AG09319 (cell line): ENCODE results near the gene DDX3X.

ENCODE experiments used
- DNase-seq: peaks from one replicate; pipeline ENCODE4 v3.0.0-alpha.2; 2010; ENCODE audit warnings: low read depth; ENCODE audit errors: extremely low read depth
- TF ChIP-seq, protein P1 (sequence below): IDR thresholded peaks from 2 replicates; pipeline ENCODE4 v1.5.1; 2011; ENCODE audit warnings: low read depth, mild to moderate bottlenecking, inconsistent platforms, low read length, moderate library complexity

Gene DDX3X

DNA sequence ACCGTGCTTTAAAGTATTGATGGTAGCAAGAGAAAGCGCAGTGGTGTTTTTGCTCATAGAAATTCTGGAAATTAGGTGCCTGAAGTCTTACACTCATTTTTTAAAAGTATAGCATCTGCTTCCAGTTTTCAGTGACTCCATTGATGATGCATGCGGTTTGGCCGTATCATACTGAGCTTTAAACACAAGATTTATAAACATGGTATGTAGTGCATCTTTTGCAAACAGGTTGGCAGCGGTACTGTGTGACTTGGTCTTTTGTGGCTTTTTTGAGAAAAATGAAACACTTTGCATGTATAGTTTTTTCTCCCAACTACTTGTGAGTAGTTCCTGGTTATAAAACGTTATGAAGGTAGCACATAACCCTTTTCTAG, 2.0 kb downstream of the DDX3X start:
- no peak for DNase-seq
- TF ChIP-seq, protein P1, sequence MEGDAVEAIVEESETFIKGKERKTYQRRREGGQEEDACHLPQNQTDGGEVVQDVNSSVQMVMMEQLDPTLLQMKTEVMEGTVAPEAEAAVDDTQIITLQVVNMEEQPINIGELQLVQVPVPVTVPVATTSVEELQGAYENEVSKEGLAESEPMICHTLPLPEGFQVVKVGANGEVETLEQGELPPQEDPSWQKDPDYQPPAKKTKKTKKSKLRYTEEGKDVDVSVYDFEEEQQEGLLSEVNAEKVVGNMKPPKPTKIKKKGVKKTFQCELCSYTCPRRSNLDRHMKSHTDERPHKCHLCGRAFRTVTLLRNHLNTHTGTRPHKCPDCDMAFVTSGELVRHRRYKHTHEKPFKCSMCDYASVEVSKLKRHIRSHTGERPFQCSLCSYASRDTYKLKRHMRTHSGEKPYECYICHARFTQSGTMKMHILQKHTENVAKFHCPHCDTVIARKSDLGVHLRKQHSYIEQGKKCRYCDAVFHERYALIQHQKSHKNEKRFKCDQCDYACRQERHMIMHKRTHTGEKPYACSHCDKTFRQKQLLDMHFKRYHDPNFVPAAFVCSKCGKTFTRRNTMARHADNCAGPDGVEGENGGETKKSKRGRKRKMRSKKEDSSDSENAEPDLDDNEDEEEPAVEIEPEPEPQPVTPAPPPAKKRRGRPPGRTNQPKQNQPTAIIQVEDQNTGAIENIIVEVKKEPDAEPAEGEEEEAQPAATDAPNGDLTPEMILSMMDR, result no peak

DNA sequence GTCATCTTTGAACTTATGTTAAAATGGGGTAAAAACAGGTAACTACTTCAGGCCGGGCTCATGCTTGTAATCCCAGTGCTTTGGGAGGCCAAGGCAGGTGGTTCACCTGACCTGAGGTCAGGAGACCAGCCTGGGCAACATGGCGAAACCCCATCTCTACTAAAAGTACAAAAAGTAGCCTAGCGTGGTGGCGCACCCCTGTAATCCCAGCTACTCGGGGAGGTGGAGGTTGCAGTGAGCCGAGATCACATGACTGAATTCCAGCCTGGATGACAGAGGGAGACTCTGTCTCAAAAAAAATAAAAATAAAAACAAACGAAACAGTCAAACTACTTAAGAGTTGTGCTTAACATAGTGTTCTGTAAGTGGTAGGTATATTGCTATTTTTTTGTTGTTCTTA, 2.5 kb downstream of the DDX3X start:
- DNase-seq, result no peak
- TF ChIP-seq, protein P1, result no peak

DNA sequence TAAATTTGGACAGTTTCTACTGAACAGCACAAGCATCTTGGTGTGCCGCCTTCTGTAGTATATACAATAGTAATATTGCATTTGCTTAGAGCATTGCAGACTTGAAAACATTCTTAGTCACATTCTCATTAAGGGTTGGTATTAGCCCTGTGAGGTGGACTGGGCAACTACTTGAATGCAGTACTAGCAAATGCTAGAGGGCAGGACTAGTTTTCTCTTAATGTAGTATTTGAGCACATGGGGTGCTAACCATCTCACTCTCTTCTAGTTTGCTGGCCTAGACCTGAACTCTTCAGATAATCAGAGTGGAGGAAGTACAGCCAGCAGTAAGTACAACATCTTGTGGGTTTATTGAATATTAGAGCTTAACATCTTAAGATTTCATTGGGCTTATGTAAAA, 3.2 kb downstream of the DDX3X start:
- TF ChIP-seq, protein P1, result no peak

DNA sequence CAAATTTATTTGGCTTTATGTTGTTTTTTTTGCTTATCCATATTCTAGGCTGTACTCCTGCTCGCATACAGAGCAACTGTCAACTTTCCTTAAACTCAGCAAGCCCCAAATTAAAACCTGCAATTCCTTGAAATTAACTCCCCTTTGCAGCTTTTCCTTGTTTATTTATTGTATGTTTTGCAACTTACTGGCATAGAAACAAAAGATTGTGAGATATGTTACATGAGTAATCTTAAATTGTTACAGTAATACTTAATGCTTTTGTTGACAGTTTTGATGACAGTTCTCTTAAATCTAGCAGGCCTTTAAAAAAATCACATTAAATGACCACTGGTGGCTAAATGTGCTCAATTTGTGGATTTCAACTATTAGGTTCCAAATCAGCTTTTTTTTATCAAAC, 4.5 kb downstream of the DDX3X start:
- TF ChIP-seq, protein P1, result no peak
- DNase-seq, result no peak

More for the DNA sequence above, 3.2 kb downstream of the DDX3X start:
- DNase-seq, result no peak

DNA sequence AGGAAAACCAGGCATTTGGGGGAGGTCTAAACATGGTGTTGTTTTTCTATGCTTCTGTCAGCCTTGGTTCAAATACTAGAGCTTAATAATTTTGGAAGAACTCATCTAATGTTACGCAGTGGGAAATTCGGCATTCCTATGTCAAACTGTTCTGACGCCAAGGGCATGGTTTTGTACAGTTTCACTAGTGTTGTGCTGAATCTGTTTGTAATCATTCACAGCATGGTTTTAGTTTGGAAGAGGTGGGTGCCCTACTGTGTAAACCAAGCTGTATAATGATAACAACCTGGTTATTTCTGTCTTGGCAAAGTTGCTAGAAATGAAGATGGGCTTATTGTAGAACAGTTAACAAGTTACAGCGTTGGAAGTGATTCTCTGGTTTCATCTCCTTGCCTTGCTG, 5.2 kb downstream of the DDX3X start:
- TF ChIP-seq, protein P1, result no peak
- no peak for DNase-seq

DNA sequence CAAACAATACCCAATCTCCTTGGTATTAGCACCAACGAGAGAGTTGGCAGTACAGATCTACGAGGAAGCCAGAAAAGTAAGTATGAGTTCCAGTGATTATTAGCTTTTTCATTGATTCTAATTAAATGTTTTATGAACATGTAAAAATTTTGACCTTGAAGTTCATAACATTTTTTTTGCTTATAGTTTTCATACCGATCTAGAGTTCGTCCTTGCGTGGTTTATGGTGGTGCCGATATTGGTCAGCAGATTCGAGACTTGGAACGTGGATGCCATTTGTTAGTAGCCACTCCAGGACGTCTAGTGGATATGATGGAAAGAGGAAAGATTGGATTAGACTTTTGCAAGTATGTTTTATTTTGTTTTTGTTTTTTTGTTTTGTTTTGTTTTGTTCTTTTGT, 10.1 kb downstream of the DDX3X start:
- TF ChIP-seq, protein P1, result no peak

DNA sequence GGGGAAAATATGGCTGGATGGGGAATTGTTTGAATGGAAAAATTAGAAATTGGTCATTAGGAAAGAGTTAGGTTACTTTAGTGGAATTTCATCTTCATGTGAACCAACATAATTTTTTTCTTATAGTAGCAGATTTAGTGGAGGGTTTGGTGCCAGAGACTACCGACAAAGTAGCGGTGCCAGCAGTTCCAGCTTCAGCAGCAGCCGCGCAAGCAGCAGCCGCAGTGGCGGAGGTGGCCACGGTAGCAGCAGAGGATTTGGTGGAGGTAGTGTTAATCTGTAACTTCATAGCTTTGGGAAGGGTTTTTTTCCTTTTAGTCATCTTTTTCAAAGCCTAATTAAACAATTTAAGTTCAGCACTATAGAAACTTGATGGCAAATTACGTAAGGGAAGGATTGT, 13.2 kb downstream of the DDX3X start:
- TF ChIP-seq, protein P1, result no peak
- no peak for DNase-seq

More for the DNA sequence above, 10.1 kb downstream of the DDX3X start:
- DNase-seq, result no peak
